ENCODE data around the gene AHCYL2. TPM values are rescaled to one million over a fixed set of nuclear protein-coding genes. Genes with fewer than 3 reads are reported as not detected.

The AHCYL2 gene
- total and polyA plus RNA-seq, 4 donors, result 44.6 to 138 (median 69.0) TPM

GRCh38 chr7:129452589-129453231 lies 227.9 kb downstream of the AHCYL2 start:
- WGBS (ENCODE audit: insufficient coverage), result no CpG with 5 or more reads among the region's 2 CpGs
- no peak for DNase-seq (ENCODE audit: low read depth in 4 of 6, low spot score in 6 of 6)
- Histone ChIP-seq H3K9me3 (ENCODE audit: control insufficient read depth, insufficient read depth, low read length) (peaks cover 1% of the 10 kb centered on the region), H3K27me3 (ENCODE audit: control insufficient read depth, insufficient read depth, low read length) (no peaks in the 10 kb centered on the region), H3K27ac (ENCODE audit: low read depth, low read length) (no peak overlapping the region), H3K4me1 (ENCODE audit: control insufficient read depth, insufficient read depth, low read length) (no peaks in the 10 kb centered on the region), H3K4me3 (ENCODE audit: low read depth, low read length) (no peak overlapping the region), H3K36me3 (ENCODE audit: control insufficient read depth, insufficient read depth, low read length) (peaks cover 18% of the 10 kb centered on the region)

DNA sequence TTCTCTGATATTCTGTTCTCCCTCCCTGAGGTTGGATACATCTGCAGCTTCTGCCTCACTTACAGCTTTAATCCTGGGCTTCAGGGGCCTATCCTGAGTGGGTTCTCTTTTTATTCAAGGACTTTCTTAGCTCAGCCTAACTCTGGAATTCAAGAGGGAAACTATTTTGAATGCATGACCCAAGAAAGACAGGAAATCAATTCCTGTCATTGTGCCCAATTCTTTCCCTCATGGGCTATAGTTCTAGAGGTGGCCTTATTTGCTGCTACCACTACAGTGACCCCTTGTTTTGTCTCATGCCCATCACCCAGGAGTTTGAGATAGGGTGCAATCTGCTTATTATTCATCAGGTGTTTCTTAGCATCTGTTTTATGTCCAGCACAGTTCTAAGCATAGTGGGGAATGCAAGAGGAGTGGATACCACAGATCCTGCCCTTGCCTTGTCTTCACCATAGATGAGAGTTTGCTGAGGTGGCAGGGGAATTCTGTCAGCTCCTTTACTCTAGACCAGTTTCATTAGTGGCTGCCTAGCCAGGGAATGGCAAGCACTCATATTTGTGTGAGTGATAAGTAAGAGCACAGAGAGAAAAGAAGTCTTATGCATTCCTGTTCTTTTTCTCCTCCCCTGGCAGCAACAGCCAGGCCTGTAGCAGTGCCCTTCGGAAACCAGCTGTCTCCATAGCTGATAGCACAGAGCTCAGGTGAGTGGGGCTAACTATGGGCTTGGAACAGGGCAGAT lies 228.8 kb downstream of the AHCYL2 start:
- Histone ChIP-seq H3K27me3 (ENCODE audit: control insufficient read depth, insufficient read depth, low read length) (no peaks in the 10 kb centered on the region), H3K9me3 (ENCODE audit: control insufficient read depth, insufficient read depth, low read length) (peaks cover under 1% of the 10 kb centered on the region), H3K27ac (ENCODE audit: low read depth, low read length) (no peak overlapping the region), H3K4me3 (ENCODE audit: low read depth, low read length) (no peak overlapping the region), H3K4me1 (ENCODE audit: control insufficient read depth, insufficient read depth, low read length) (no peaks in the 10 kb centered on the region), H3K36me3 (ENCODE audit: control insufficient read depth, insufficient read depth, low read length) (peaks cover 26% of the 10 kb centered on the region)
- WGBS (ENCODE audit: insufficient coverage), result 89% methylated on average over 1 of the region's 1 CpG
- DNase-seq (ENCODE audit: low read depth in 4 of 6, low spot score in 6 of 6), result no peak

DNA sequence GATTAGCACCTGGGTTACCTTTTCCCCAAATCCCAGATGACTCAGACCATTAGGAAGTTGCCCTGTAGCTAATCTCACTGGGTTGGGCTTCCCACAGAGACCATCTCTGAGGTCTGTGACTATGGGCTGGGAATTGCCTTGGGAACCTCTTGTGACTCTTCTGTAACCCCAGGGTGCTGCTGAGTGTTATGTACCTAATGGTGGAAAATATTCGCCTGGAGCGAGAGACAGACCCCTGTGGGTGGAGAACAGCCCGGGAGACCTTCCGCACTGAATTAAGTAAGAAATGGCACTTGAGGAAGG lies 229.4 kb downstream of the AHCYL2 start:
- Histone ChIP-seq H3K9me3 (ENCODE audit: control insufficient read depth, insufficient read depth, low read length) (no peaks in the 10 kb centered on the region), H3K4me3 (ENCODE audit: low read depth, low read length) (no peak overlapping the region), H3K36me3 (ENCODE audit: control insufficient read depth, insufficient read depth, low read length) (peaks cover 31% of the 10 kb centered on the region), H3K4me1 (ENCODE audit: control insufficient read depth, insufficient read depth, low read length) (no peaks in the 10 kb centered on the region), H3K27me3 (ENCODE audit: control insufficient read depth, insufficient read depth, low read length) (no peaks in the 10 kb centered on the region), H3K27ac (ENCODE audit: low read depth, low read length) (no peak overlapping the region)
- WGBS (ENCODE audit: insufficient coverage), result 94% methylated on average over 4 of the region's 4 CpGs
- no peak for DNase-seq (ENCODE audit: low read depth in 4 of 6, low spot score in 6 of 6)

DNA sequence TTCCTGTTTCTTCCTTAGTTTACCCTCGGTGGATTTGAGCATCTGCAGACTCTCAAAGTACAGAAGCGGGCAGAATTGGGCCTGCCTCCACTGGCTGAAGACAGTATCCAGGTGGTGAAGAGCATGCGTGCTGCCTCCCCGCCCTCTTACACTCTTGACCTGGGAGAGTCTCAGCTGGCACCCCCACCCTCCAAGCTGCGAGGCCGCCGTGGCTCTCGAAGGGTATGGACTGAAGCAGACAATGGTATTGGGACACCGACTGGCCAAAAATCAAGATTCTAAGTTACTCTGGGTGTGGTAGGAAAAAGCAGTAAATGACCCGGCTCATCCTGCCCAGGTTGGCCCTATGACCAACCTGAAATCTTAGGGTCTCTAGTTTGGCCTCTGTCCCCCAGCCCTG lies 231.6 kb downstream of the AHCYL2 start:
- no peak overlapping the region for H3K27ac ChIP-seq (ENCODE audit: low read depth, low read length)
- H3K9me3 ChIP-seq (ENCODE audit: control insufficient read depth, insufficient read depth, low read length), result no peaks in the 10 kb centered on the region
- no peak overlapping the region for H3K4me3 ChIP-seq (ENCODE audit: low read depth, low read length)
- H3K4me1 ChIP-seq (ENCODE audit: control insufficient read depth, insufficient read depth, low read length), result no peaks in the 10 kb centered on the region
- peaks cover 37% of the 10 kb centered on the region for H3K36me3 ChIP-seq (ENCODE audit: control insufficient read depth, insufficient read depth, low read length)
- no peak for DNase-seq (ENCODE audit: low read depth in 4 of 6, low spot score in 6 of 6)
- WGBS (ENCODE audit: insufficient coverage), result 92% methylated on average over 10 of the region's 10 CpGs
- no peaks in the 10 kb centered on the region for H3K27me3 ChIP-seq (ENCODE audit: control insufficient read depth, insufficient read depth, low read length)

- Histone ChIP-seq H3K4me1 (ENCODE audit: control insufficient read depth, insufficient read depth, low read length) (no peaks in the 10 kb centered on the region), H3K4me3 (ENCODE audit: low read depth, low read length) (no peak overlapping the region), H3K27ac (ENCODE audit: low read depth, low read length) (no peak overlapping the region), H3K9me3 (ENCODE audit: control insufficient read depth, insufficient read depth, low read length) (no peaks in the 10 kb centered on the region), H3K36me3 (ENCODE audit: control insufficient read depth, insufficient read depth, low read length) (peaks cover 37% of the 10 kb centered on the region), H3K27me3 (ENCODE audit: control insufficient read depth, insufficient read depth, low read length) (no peaks in the 10 kb centered on the region)
- no CpG with 5 or more reads among the region's 3 CpGs for WGBS (ENCODE audit: insufficient coverage)
- DNase-seq (ENCODE audit: low read depth in 4 of 6, low spot score in 6 of 6), result no peak
Measured at GRCh38 chr7:129457101-129457500, 232.3 kb downstream of the AHCYL2 start.

GRCh38 chr7:129458171-129458570 lies 233.3 kb downstream of the AHCYL2 start:
- no peak overlapping the region for H3K4me3 ChIP-seq (ENCODE audit: low read depth, low read length)
- no peaks in the 10 kb centered on the region for H3K4me1 ChIP-seq (ENCODE audit: control insufficient read depth, insufficient read depth, low read length)
- no peak overlapping the region for H3K27ac ChIP-seq (ENCODE audit: low read depth, low read length)
- no peaks in the 10 kb centered on the region for H3K27me3 ChIP-seq (ENCODE audit: control insufficient read depth, insufficient read depth, low read length)
- WGBS (ENCODE audit: insufficient coverage), result 80% methylated on average over 4 of the region's 5 CpGs
- H3K36me3 ChIP-seq (ENCODE audit: control insufficient read depth, insufficient read depth, low read length), result peaks cover 40% of the 10 kb centered on the region
- no peak for DNase-seq (ENCODE audit: low read depth in 4 of 6, low spot score in 6 of 6)
- no peaks in the 10 kb centered on the region for H3K9me3 ChIP-seq (ENCODE audit: control insufficient read depth, insufficient read depth, low read length)

GRCh38 chr7:129461809-129462208 lies 237.0 kb downstream of the AHCYL2 start:
- H3K27me3 ChIP-seq (ENCODE audit: control insufficient read depth, insufficient read depth, low read length), result no peaks in the 10 kb centered on the region
- peaks cover 37% of the 10 kb centered on the region for H3K36me3 ChIP-seq (ENCODE audit: control insufficient read depth, insufficient read depth, low read length)
- no peak overlapping the region for H3K27ac ChIP-seq (ENCODE audit: low read depth, low read length)
- H3K4me1 ChIP-seq (ENCODE audit: control insufficient read depth, insufficient read depth, low read length), result no peaks in the 10 kb centered on the region
- H3K4me3 ChIP-seq (ENCODE audit: low read depth, low read length), result no peak overlapping the region
- DNase-seq (ENCODE audit: low read depth in 4 of 6, low spot score in 6 of 6), result no peak
- 93% methylated on average over 2 of the region's 2 CpGs for WGBS (ENCODE audit: insufficient coverage)
- H3K9me3 ChIP-seq (ENCODE audit: control insufficient read depth, insufficient read depth, low read length), result no peaks in the 10 kb centered on the region

DNA sequence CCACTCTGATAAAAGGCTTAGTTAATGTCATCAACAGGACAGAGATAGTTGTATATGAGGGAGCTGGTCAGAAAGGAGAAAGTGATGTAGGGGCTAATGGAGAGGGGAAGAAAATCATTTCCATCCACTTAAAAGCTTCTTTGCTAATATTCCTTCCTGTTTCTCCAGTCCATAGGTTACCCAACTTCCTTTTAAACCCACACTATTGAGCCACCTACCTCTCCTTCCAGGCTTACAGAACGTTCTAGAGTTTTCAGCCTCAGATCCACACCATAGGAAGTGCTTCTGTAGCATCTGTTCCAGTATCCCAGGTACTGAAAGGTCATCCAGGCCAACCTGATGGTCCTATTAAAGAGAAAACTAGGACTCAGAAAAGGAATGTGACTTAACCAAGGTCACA lies 237.6 kb downstream of the AHCYL2 start:
- H3K36me3 ChIP-seq (ENCODE audit: control insufficient read depth, insufficient read depth, low read length), result peaks cover 37% of the 10 kb centered on the region
- WGBS (ENCODE audit: insufficient coverage), result 100% methylated on average over 1 of the region's 1 CpG

GRCh38 chr7:129464194-129464593 lies 239.4 kb downstream of the AHCYL2 start:
- Histone ChIP-seq H3K27me3 (ENCODE audit: control insufficient read depth, insufficient read depth, low read length) (no peaks in the 10 kb centered on the region), H3K4me1 (ENCODE audit: control insufficient read depth, insufficient read depth, low read length) (no peaks in the 10 kb centered on the region), H3K9me3 (ENCODE audit: control insufficient read depth, insufficient read depth, low read length) (no peaks in the 10 kb centered on the region), H3K27ac (ENCODE audit: low read depth, low read length) (no peak overlapping the region), H3K4me3 (ENCODE audit: low read depth, low read length) (no peak overlapping the region), H3K36me3 (ENCODE audit: control insufficient read depth, insufficient read depth, low read length) (peaks cover 25% of the 10 kb centered on the region)
- 91% methylated on average over 4 of the region's 4 CpGs for WGBS (ENCODE audit: insufficient coverage)
- DNase-seq (ENCODE audit: low read depth in 4 of 6, low spot score in 6 of 6), result no peak

More for the DNA sequence above, 237.6 kb downstream of the AHCYL2 start:
- H3K27ac ChIP-seq (ENCODE audit: low read depth, low read length), result no peak overlapping the region
- no peaks in the 10 kb centered on the region for H3K27me3 ChIP-seq (ENCODE audit: control insufficient read depth, insufficient read depth, low read length)
- no peaks in the 10 kb centered on the region for H3K9me3 ChIP-seq (ENCODE audit: control insufficient read depth, insufficient read depth, low read length)
- no peak overlapping the region for H3K4me3 ChIP-seq (ENCODE audit: low read depth, low read length)
- no peak for DNase-seq (ENCODE audit: low read depth in 4 of 6, low spot score in 6 of 6)
- no peaks in the 10 kb centered on the region for H3K4me1 ChIP-seq (ENCODE audit: control insufficient read depth, insufficient read depth, low read length)

- Histone ChIP-seq H3K9me3 (ENCODE audit: control insufficient read depth, insufficient read depth, low read length) (no peaks in the 10 kb centered on the region), H3K27me3 (ENCODE audit: control insufficient read depth, insufficient read depth, low read length) (no peaks in the 10 kb centered on the region), H3K36me3 (ENCODE audit: control insufficient read depth, insufficient read depth, low read length) (peaks cover 25% of the 10 kb centered on the region), H3K4me3 (ENCODE audit: low read depth, low read length) (no peak overlapping the region), H3K27ac (ENCODE audit: low read depth, low read length) (no peak overlapping the region), H3K4me1 (ENCODE audit: control insufficient read depth, insufficient read depth, low read length) (no peaks in the 10 kb centered on the region)
- peak in 1 of 6 donors; percentile 36 for DNase-seq (ENCODE audit: low read depth in 4 of 6, low spot score in 6 of 6)
- WGBS (ENCODE audit: insufficient coverage), result 67% methylated on average over 1 of the region's 2 CpGs
Measured at GRCh38 chr7:129465080-129465479, 240.2 kb downstream of the AHCYL2 start.
